ENCODE results near the gene RAB11B. TPM values are rescaled to one million over a fixed set of nuclear protein-coding genes. Genes with fewer than 3 reads are reported as not detected.

The RAB11B gene
- total and polyA plus RNA-seq, 10 of the 15 experiments (the other 5 are each of a cell fraction or from before 2014, with no cell fraction given) = 0.92 to 82.5 (median 17.9) TPM

DNA sequence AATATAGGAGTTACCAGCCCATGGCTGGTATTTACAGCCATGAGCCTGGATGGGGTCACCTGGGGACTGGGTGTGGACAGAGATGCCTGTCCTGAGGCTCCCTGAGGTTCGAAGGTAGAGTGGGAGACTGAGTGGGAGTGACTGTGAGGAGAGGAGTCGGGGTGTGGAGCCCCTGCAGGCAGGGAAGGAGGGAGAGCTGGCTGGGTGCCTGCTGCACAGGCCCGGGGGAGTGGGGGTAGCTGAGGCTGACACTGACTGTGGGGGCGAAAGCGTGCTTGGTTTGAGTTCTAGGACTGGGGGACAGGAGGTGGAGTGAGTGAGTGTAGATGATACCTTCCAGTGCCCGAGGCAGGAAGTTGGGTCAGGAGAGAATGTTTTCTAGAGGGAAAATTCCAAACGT, 7.1 kb downstream of the RAB11B start:
- no TSS peak for BruUV-seq (replicated peaks)
- ChIA-PET RAD21 (ENCODE audit: unreplicated experiment) (no interaction called here), SMC1A (ENCODE audit: uncharacterized antibody, unreplicated experiment) (interaction anchor here (0.8 kb wide), 1 partner anchor 43 kb away, joined by 3 read pairs; no protein-coding TSS in a partner anchor), CTCF (interaction anchor here (1.0 to 3.0 kb wide), 4 partner anchors 43 to 127 kb away, joined by 3 to 18 read pairs (median 4); no protein-coding TSS in a partner anchor), POLR2A (no interaction called here)
- peaks cover 19% of the 10 kb centered on the region for H3K79me2 ChIP-seq (ENCODE audit: control insufficient read depth, insufficient read depth, low read length)
- peaks cover 5% of the 10 kb centered on the region; the same call in 1 of the 2 replicates for H3K4me1 ChIP-seq (ENCODE audit: control insufficient read depth, insufficient read depth, low read length)
- 36% methylated on average over 6 of the region's 7 CpGs for WGBS (ENCODE audit: insufficient coverage, insufficient replicate concordance, low lambda C conversion rate, missing lambda C conversion rate)
- H3K27me3 ChIP-seq (replicated peaks in 1 of 2; ENCODE audit: control insufficient read depth in 2 of 2, insufficient read depth in 2 of 2, low read length in 1 of 2) = no peaks in the 10 kb centered on the region
- H2AFZ ChIP-seq (ENCODE audit: control insufficient read depth, low read depth, low read length) = no peak overlapping the region
- H3K36me3 ChIP-seq (ENCODE audit: control insufficient read depth in 2 of 2, insufficient read depth in 2 of 2, low read length in 1 of 2) = peaks cover 3 to 16% of the 10 kb centered on the region in 2 experiments; a peak in 3 of 4 replicates
- intact Hi-C loops (cut with micrococcal nuclease; ENCODE audit: unreplicated experiment) (loop anchor here (5.0 kb wide), 1 partner anchor 130 kb away; no protein-coding TSS in a partner anchor), in situ Hi-C loops (cut with MboI) (no loop called here)
- TF ChIP-seq CBX3 (IDR thresholded peaks at IDR 0.05; ENCODE audit: borderline replicate concordance, low read depth) (no peak), FOXM1 (IDR thresholded peaks at IDR 0.05; ENCODE audit: low read depth, low read length) (no peak)
- TF ChIP-seq, protein P1, sequence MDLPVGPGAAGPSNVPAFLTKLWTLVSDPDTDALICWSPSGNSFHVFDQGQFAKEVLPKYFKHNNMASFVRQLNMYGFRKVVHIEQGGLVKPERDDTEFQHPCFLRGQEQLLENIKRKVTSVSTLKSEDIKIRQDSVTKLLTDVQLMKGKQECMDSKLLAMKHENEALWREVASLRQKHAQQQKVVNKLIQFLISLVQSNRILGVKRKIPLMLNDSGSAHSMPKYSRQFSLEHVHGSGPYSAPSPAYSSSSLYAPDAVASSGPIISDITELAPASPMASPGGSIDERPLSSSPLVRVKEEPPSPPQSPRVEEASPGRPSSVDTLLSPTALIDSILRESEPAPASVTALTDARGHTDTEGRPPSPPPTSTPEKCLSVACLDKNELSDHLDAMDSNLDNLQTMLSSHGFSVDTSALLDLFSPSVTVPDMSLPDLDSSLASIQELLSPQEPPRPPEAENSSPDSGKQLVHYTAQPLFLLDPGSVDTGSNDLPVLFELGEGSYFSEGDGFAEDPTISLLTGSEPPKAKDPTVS (IDR thresholded peaks at IDR 0.05; ENCODE audit: low read depth, low read length) = no peak
- TF ChIP-seq, protein P2, sequence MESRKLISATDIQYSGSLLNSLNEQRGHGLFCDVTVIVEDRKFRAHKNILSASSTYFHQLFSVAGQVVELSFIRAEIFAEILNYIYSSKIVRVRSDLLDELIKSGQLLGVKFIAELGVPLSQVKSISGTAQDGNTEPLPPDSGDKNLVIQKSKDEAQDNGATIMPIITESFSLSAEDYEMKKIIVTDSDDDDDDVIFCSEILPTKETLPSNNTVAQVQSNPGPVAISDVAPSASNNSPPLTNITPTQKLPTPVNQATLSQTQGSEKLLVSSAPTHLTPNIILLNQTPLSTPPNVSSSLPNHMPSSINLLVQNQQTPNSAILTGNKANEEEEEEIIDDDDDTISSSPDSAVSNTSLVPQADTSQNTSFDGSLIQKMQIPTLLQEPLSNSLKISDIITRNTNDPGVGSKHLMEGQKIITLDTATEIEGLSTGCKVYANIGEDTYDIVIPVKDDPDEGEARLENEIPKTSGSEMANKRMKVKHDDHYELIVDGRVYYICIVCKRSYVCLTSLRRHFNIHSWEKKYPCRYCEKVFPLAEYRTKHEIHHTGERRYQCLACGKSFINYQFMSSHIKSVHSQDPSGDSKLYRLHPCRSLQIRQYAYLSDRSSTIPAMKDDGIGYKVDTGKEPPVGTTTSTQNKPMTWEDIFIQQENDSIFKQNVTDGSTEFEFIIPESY (IDR thresholded peaks at IDR 0.05) = no peak
- ATAC-seq (no peak), FAIRE-seq (no peak), DNase-seq (ENCODE audit: low read depth, low spot score) (no peak)
- H3K9me3 ChIP-seq (replicated peaks; ENCODE audit: control insufficient read depth, insufficient read depth, low read length) = no peaks in the 10 kb centered on the region
- H3K27ac ChIP-seq (ENCODE audit: control insufficient read depth, insufficient read depth) = no peak overlapping the region
- no peak overlapping the region for H3K4me2 ChIP-seq (ENCODE audit: control insufficient read depth, insufficient read depth)
- H4K20me1 ChIP-seq (ENCODE audit: control insufficient read depth, insufficient read depth) = no peaks in the 10 kb centered on the region; the same call in 1 of the 2 replicates
- no peak overlapping the region for H3K4me3 ChIP-seq
- no peak overlapping the region for H3K9ac ChIP-seq (ENCODE audit: control insufficient read depth, insufficient read depth, low read length)
